ENCODE results near the gene IL12RB2.

Gene IL12RB2, protein sequence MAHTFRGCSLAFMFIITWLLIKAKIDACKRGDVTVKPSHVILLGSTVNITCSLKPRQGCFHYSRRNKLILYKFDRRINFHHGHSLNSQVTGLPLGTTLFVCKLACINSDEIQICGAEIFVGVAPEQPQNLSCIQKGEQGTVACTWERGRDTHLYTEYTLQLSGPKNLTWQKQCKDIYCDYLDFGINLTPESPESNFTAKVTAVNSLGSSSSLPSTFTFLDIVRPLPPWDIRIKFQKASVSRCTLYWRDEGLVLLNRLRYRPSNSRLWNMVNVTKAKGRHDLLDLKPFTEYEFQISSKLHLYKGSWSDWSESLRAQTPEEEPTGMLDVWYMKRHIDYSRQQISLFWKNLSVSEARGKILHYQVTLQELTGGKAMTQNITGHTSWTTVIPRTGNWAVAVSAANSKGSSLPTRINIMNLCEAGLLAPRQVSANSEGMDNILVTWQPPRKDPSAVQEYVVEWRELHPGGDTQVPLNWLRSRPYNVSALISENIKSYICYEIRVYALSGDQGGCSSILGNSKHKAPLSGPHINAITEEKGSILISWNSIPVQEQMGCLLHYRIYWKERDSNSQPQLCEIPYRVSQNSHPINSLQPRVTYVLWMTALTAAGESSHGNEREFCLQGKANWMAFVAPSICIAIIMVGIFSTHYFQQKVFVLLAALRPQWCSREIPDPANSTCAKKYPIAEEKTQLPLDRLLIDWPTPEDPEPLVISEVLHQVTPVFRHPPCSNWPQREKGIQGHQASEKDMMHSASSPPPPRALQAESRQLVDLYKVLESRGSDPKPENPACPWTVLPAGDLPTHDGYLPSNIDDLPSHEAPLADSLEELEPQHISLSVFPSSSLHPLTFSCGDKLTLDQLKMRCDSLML

GRCh38 chr1:67307251-67308060 is at the start of gene IL12RB2:
Gene IL12RB2 (plus strand): TSS chr1:67307873. CDS start chr1:67320369, 12,496 bp downstream.
- DNase-seq (ENCODE audit: low read depth in 2 of 2), result no peak

GRCh38 chr1:67261680-67262079 is 46.0 kb upstream of the IL12RB2 start:
- DNase-seq (ENCODE audit: low read depth in 2 of 2), result peak in 1 of 2 donors; percentile 2

DNA sequence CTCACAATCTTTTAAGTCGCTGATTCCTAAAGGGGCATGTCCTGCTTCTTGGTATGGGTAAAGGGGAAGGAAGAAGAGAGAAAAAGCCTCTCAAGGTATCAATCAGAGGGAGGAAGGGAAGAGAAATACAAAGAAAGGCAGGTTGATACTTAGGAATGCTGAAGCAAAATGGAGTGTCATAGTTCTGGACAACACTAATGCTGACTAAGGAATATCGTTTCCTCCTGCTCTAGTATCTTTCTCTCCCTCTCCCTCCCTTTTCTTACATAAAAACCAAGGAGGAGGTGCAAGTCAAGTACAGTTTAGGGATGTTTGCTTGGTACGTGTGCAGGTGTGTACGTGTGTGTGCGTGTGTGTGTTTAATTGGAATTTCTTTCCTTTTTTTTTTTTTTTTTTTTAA is 44.9 kb upstream of the IL12RB2 start:
- no peak for DNase-seq (ENCODE audit: low read depth in 2 of 2)

DNA sequence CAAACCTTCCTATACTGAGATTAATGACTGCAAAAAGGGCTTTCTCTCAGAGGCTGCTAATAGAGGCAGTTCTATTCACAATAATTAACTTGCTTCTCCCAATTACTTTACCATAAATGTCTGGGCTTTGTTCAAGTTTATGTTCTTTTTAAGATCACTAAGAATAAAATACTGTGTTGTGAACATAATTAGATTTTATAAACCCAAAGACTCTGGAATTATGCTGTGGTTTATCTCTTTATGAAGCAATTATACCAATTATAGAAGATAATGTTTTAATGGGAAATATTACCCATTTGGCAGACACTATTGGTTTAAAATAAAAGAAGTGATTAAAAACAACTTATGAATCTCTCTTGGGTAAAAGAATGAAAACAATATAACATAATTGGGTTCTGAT is 43.5 kb upstream of the IL12RB2 start:
- DNase-seq (ENCODE audit: low read depth in 2 of 2), result no peak

- no peak for DNase-seq (ENCODE audit: low read depth in 2 of 2)
Measured at GRCh38 chr1:67264899-67265298, 42.8 kb upstream of the IL12RB2 start.

- DNase-seq (ENCODE audit: low read depth in 2 of 2), result no peak
Measured at GRCh38 chr1:67269061-67269460, 38.6 kb upstream of the IL12RB2 start.

DNA sequence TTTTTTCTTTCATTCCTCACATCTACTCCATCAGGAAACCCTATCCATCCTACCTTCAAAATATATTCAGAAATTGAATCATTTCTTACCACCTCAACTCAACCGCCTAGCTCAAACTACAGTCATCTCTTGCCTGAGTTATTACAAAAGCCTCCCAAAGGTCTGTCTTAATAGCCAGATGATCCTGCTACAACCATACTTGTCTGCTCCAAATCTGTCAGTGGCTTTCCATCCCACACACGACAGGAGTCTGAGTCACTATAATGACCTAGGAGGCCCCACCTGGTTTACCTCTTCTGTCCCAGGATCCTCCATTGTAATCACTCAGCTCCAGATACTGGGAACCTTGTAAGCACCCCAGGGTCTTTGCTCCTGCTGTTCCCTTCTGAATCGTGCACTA is 37.1 kb upstream of the IL12RB2 start:
- no peak for DNase-seq (ENCODE audit: low read depth in 2 of 2)

DNA sequence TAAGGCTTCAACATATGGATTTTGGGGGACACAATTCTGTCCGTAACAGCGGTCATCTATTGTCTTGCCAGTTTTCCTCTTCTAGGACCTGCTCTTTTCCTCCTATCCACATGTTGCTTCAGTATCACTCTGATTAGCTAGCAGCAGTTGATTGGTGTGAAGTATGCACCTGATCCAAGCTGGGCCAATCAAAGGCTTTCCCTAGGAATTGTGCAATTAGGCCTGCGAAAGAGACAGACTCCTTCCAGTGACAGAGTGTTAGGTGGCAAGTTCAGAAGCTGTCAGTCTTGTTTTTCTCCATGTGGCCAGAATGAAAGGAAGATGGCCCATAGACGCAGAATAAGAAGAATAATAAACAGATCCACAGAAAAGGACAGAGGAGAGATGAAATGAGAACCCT is 34.1 kb upstream of the IL12RB2 start:
- DNase-seq (ENCODE audit: low read depth in 2 of 2), result no peak

DNA sequence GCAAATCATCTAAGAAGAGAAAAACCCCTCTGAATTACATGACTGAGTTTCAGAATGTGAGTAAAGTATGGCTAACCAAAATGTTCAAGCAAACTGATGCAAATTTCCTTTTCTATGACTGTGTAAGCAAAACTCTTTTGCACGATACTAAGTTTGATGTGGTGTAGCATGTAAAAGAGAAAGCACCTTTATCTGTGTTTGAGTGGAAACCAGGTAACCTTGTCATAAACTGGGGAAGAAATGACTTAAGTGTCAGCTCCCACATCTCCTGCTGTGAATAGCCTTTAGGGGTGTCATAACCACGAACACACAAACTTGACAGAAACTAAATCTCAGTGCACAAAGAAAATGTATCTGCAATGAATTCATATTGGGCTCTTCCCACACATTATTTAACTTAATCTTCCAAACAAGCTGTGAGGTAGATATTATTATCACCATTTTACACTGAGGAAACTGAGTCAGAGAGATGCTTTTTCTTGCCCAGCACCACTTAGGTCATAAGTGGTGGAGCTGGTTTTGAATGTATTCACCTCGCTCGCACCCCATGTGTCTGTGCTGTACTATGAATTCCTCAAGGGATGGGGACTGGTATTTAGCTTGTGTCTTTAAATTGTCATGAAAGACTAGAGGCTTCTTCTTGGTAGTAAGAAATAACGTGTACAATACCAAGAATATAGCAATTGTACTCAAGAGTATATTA is 32.9 kb upstream of the IL12RB2 start:
- no peak for DNase-seq (ENCODE audit: low read depth in 2 of 2)

- no peak for DNase-seq (ENCODE audit: low read depth in 2 of 2)
Measured at GRCh38 chr1:67280696-67281095, 27.0 kb upstream of the IL12RB2 start.

GRCh38 chr1:67281244-67281643 is 26.4 kb upstream of the IL12RB2 start:
- DNase-seq (ENCODE audit: low read depth in 2 of 2), result no peak

DNA sequence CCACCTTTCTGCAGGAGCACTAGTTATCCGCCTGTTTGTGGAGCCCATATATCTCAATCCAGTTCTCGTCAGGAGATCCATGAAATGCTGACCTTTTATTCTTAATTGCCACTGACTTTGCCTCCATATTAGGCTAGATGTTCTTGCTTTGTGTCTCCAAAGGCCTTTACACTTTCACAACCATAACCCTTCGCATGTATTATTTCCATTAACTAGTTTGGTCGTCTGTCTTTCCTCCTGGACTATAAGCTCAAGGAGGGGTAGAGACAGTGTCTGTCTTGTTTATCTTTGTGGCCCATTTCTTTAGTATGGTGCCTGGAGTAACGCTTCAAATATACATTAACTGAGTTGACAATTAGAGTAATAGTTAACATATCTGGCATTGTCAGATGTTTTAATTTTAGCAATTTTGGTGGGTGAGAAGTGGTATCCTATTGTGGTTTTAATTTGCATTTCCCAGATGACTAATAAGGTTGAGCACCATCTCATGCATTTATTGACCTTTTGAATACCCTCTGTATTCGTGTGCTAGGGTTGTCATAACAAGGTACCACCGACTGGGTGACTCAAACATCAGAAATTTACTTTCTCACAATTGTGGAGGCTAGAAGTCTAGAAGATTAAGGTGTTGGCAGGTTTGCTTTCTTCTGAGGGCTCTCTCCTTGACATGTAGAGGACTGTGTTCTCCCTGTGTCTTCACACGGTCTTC is 21.7 kb upstream of the IL12RB2 start:
- no peak for DNase-seq (ENCODE audit: low read depth in 2 of 2)

DNA sequence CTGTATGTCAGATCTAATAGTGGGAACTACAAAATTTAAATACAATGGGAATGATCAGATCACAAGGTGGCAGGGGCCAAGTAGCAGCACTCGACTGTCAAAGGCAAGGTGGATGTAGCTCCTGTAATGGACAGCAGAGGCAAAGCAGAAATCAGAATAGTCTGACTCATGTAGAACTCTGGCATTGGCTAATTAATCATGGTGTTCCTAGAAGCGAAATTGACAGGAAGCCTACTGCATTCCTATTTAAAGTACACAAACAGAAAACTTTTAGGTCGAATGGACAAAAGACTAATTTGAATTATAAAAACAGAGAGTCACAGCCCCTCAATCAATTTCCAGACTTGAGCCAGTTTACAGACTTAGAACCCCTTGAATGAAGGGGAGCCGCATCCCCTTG is 17.4 kb upstream of the IL12RB2 start:
- DNase-seq (ENCODE audit: low read depth in 2 of 2), result no peak

GRCh38 chr1:67294836-67295617 is 12.6 kb upstream of the IL12RB2 start:
- no peak for DNase-seq (ENCODE audit: low read depth in 2 of 2)

GRCh38 chr1:67298762-67299161 is 8.9 kb upstream of the IL12RB2 start:
- no peak for DNase-seq (ENCODE audit: low read depth in 2 of 2)

DNA sequence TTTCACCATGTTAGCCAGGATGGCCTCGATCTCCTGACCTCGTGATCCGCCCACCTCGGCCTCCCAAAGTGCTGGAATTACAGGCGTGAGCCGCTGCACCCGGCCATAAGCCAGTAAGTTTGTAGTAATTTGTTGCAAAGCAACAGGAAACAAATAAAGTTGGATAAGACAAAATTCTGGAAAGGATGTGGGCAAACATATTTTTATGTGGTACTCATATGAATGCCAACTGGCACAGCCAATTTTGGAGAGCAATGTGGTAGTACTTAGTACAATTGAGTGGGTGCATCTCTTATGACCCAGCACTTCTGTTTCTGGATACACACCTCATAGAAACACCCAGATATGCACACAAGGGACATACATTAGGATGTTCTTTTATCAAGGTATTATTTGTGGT is 8.4 kb upstream of the IL12RB2 start:
- DNase-seq (ENCODE audit: low read depth in 2 of 2), result no peak

DNA sequence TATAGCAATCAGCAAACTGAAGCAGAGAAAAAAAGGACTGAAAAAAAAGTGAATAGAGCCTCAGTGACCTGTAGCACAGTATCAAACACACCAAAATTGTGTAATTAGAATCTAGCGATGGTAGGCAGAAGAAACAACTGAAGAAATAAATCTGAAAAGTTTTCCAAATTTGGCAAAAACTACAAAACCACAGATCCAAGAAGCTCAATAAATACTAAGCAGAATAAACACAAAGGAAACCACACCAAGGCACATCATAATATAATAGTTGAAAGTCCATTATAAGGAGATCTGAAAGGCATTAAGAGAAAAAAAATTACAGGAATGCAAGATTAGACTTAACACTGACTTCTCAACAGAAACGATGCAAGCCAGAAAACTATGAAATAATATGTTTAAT is 7.1 kb upstream of the IL12RB2 start:
- no peak for DNase-seq (ENCODE audit: low read depth in 2 of 2)

DNA sequence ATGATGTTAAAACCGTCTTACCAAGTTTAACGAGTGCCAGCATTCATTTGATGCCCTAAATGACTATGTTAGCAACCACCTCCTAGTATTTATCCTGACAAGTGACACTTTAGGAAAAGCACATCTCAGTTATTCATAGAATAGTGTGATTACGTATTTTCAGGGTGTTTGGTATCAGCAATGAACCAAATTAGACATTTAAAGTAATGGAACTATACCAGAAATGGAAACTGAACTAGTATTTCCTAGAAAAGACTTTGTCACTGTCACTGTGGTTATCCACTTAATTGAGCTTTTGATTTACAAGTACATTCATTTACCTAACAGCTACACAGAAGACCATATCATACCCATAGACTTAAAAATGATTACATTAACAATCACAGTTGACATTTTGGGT is 3.6 kb upstream of the IL12RB2 start:
- DNase-seq (ENCODE audit: low read depth in 2 of 2), result no peak

- DNase-seq (ENCODE audit: low read depth in 2 of 2), result no peak
Measured at GRCh38 chr1:67306547-67306946, 1.1 kb upstream of the IL12RB2 start.

DNA sequence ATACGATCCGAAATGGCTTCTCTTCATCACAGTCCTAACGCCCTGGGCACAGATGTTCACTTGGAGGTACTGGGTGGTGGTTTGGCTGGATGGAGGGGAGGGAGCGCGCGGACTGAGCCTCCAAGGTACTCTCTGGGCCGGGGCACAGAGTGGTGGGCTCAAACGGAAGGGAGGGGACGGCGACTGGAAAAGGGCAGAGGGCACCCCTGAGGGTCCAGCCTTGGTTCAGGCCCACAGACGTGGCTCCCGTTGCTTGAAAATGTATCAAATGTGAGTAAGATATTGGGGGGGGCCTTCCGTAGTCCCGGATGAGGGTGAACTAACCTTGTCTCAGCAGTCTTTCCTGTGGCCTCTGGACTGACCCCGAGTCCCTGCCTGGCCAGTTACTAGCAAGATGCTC is 463 bp downstream of the IL12RB2 start:
- no peak for DNase-seq (ENCODE audit: low read depth in 2 of 2)
